HL-60 (cell line): ENCODE measurements around the gene HELQ.

Source experiments
- DNase-seq, 2 experiments: peaks; one replicate each; pipeline ENCODE4 v3.0.0-alpha.2; 2010 to 2020; ENCODE audit warnings: low read depth in 1 of 2, low spot score in 1 of 2
- H3K27ac ChIP-seq: fragments of 250-450 bp; sonication (Bioruptor Pico); replicated peaks from 2 replicates; pipeline ENCODE4 v1.5.1; 2020; ENCODE audit warnings: mild to moderate bottlenecking, moderate library complexity
- H3K27me3 ChIP-seq: fragments of 250-450 bp; sonication (Bioruptor Pico); 2 replicates; pipeline ENCODE4 v1.5.1; 2021; ENCODE audit warnings: mild to moderate bottlenecking, moderate library complexity; ENCODE audit not compliant: insufficient read depth, poor library complexity, severe bottlenecking
- H3K4me3 ChIP-seq: replicated peaks from 2 replicates; pipeline ENCODE4 v1.5.1; 2011; ENCODE audit warnings: mild to moderate bottlenecking, control low read depth, low read length; ENCODE audit not compliant: insufficient read depth
- GABPA ChIP-seq: IDR thresholded peaks from 2 replicates; pipeline ENCODE4 v1.6.1; 2012; ENCODE audit warnings: low read depth
- POLR2AphosphoS5 ChIP-seq: IDR thresholded peaks from 2 replicates; pipeline ENCODE4 v1.6.1; 2012; ENCODE audit warnings: low read depth
- SPI1 ChIP-seq: IDR thresholded peaks from 2 replicates; pipeline ENCODE4 v1.6.1; 2012; ENCODE audit warnings: low read depth, mild to moderate bottlenecking, borderline replicate concordance
- TF ChIP-seq, protein P1 (sequence below): IDR thresholded peaks from 2 replicates; pipeline ENCODE4 v1.6.1; 2012; ENCODE audit warnings: low read depth; ENCODE audit not compliant: insufficient replicate concordance
- TF ChIP-seq, protein P2 (sequence below): IDR thresholded peaks from one replicate; pipeline ENCODE4 v1.5.1; 2011; ENCODE audit warnings: low read length, control low read depth, inconsistent platforms; ENCODE audit not compliant: insufficient read depth

Gene HELQ

DNA sequence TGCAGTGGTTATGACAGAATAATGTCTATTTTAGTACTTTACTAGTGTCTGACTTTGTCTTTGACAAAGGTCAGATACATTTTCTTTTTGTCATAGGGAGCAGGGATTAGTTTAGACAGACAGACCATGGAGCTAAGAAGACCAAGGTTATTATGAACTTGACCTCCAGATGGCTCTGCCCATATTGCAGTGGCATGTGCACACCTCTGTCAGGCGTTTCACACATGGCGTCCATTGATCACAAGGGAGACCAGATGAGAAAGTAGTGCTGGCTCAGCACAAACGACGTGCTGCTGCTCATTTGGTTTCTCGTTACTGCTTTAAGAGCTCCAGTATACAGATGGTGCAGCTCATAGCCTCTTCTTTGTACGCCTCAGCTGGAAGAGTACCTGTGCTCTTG is 64.7 kb downstream of the HELQ start:
- no peak overlapping the region for H3K27ac ChIP-seq
- no peak for DNase-seq
- H3K4me3 ChIP-seq: no peak overlapping the region
- no peaks in the 10 kb centered on the region for H3K27me3 ChIP-seq
- TF ChIP-seq POLR2AphosphoS5: no peak
- TF ChIP-seq GABPA: no peak
- TF ChIP-seq, protein P1, sequence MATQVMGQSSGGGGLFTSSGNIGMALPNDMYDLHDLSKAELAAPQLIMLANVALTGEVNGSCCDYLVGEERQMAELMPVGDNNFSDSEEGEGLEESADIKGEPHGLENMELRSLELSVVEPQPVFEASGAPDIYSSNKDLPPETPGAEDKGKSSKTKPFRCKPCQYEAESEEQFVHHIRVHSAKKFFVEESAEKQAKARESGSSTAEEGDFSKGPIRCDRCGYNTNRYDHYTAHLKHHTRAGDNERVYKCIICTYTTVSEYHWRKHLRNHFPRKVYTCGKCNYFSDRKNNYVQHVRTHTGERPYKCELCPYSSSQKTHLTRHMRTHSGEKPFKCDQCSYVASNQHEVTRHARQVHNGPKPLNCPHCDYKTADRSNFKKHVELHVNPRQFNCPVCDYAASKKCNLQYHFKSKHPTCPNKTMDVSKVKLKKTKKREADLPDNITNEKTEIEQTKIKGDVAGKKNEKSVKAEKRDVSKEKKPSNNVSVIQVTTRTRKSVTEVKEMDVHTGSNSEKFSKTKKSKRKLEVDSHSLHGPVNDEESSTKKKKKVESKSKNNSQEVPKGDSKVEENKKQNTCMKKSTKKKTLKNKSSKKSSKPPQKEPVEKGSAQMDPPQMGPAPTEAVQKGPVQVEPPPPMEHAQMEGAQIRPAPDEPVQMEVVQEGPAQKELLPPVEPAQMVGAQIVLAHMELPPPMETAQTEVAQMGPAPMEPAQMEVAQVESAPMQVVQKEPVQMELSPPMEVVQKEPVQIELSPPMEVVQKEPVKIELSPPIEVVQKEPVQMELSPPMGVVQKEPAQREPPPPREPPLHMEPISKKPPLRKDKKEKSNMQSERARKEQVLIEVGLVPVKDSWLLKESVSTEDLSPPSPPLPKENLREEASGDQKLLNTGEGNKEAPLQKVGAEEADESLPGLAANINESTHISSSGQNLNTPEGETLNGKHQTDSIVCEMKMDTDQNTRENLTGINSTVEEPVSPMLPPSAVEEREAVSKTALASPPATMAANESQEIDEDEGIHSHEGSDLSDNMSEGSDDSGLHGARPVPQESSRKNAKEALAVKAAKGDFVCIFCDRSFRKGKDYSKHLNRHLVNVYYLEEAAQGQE: no peak
- TF ChIP-seq SPI1: no peak
- TF ChIP-seq, protein P2, sequence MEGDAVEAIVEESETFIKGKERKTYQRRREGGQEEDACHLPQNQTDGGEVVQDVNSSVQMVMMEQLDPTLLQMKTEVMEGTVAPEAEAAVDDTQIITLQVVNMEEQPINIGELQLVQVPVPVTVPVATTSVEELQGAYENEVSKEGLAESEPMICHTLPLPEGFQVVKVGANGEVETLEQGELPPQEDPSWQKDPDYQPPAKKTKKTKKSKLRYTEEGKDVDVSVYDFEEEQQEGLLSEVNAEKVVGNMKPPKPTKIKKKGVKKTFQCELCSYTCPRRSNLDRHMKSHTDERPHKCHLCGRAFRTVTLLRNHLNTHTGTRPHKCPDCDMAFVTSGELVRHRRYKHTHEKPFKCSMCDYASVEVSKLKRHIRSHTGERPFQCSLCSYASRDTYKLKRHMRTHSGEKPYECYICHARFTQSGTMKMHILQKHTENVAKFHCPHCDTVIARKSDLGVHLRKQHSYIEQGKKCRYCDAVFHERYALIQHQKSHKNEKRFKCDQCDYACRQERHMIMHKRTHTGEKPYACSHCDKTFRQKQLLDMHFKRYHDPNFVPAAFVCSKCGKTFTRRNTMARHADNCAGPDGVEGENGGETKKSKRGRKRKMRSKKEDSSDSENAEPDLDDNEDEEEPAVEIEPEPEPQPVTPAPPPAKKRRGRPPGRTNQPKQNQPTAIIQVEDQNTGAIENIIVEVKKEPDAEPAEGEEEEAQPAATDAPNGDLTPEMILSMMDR: no peak

DNA sequence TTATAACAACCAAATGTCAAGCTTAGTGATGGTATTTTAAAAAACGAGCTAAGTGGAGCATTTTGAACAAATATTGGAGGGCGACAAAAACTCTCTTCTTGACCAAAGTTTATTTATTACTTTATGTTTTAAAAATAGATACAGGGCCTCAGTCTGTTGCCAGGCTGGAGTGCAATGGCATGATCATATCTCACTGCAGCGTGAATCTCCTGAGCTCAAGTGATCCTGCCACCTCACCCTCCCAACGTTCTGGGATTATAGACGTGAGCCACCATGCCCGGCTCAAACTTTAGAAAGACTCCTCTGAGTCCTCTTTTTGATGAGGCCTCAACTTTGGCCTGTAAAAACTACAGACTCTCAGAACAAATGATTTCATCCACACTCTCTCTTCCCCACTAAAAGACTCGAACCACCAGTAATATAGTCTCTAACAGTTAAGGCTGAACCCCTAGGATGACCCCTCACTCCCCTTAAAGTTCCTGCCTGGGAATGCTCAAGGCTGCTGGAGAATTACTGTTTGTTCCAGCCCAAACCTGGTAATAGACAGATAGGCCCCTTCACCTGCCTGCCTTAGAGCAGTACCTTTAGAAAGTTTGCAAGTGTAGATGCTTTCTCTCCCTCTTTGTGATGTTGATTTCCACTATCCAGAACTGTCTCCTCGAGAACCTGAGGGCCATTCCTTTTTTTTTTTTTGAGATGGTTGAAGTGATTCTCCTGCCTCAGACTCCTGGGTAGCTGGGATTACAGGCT is 65.7 kb downstream of the HELQ start:
- H3K4me3 ChIP-seq: no peak overlapping the region
- TF ChIP-seq, protein P2: no peak
- TF ChIP-seq SPI1 (no peak), POLR2AphosphoS5 (no peak), GABPA (no peak)
- TF ChIP-seq, protein P1: no peak
- H3K27ac ChIP-seq: no peak overlapping the region
- no peak for DNase-seq
- H3K27me3 ChIP-seq: no peaks in the 10 kb centered on the region

DNA sequence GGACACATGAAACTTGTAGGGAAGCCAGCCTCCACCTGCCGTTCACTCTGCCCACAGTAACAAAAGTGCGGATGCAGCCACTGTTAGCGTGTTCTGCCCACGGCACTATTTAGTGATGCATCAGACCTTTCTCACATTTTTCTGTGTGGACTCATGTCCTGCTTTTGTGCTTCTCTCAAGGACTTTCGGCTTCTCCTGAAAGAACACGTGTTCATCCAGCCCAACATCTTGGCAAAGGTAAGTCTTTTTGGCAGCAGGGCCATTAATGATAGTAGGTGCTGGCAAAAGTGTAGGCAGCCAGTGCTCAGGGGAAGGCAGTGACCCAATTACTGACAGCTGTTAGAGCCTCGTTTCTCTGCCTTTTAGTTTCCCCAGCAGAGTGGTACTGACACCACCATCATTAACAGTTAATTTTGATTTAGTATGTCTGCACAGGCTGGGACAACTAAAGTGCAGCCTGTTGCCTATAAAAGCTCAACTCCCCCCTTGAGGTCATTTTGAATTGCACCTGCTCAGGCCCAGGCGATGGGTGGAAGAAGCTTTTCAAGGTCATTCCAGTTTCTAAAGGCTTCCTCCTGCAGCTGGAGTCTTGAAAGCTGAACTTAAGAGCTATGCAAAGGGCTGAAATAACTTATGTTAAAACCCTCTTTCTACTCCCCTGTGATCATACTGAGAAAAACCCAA is 66.4 kb downstream of the HELQ start:
- Histone ChIP-seq H3K4me3 (no peak overlapping the region), H3K27me3 (no peaks in the 10 kb centered on the region), H3K27ac (no peak overlapping the region)
- TF ChIP-seq POLR2AphosphoS5: no peak
- DNase-seq: no peak

DNA sequence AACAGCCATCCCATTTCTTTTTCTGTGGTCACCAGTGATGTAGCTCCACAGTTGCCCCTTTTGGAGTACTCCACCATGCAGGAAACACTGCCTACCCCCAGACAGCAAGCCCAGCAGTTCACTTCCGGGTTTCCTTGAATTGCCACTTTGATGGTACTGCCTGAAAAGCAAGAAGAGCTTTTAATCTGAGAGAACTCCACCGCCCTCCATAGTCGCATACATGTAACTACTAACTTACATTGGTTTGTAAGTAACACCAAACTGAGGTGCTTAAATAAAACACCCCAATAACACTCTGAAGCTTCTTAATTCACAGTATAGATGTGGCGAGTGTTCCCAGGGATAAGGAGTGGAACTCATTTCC is 67.3 kb downstream of the HELQ start:
- TF ChIP-seq GABPA: no peak
- TF ChIP-seq, protein P1: no peak
- TF ChIP-seq SPI1: no peak
- TF ChIP-seq POLR2AphosphoS5: no peak
- TF ChIP-seq, protein P2: no peak
- Histone ChIP-seq H3K27ac (no peak overlapping the region), H3K27me3 (no peaks in the 10 kb centered on the region), H3K4me3 (no peak overlapping the region)
- DNase-seq: no peak
